Measurements from ENCODE around the gene BPI.
"Not testable (repeated sequence)": the region's sequence is repeated elsewhere in the genome, so short reads cannot be mapped to it uniquely, and the experiment has no call there.

BPI gene

DNA sequence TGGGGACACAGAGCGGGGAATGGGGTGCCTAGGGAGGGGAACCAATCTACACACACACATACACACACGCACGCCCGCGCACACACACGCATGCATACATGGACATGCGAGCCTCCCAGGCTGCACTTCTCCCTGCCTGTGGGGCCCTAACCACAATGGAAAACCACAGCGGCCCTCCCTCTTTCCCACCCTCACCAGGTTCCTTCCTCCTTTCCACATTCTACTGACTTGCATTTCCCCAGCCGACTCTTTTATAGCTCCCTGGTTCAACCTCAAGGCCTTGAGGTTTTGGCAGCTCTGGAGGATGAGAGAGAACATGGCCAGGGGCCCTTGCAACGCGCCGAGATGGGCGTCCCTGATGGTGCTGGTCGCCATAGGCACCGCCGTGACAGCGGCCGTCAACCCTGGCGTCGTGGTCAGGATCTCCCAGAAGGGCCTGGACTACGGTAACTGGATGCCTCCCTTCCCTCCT is at the start of gene BPI:
BPI (plus strand) TSS at position 249 of the 472 bp plus-strand sequence; CDS start at position 317, 68 bp downstream.
- DNase-seq (ENCODE audit: low read depth in 1 of 2, low spot score in 1 of 2), result no peak

DNA sequence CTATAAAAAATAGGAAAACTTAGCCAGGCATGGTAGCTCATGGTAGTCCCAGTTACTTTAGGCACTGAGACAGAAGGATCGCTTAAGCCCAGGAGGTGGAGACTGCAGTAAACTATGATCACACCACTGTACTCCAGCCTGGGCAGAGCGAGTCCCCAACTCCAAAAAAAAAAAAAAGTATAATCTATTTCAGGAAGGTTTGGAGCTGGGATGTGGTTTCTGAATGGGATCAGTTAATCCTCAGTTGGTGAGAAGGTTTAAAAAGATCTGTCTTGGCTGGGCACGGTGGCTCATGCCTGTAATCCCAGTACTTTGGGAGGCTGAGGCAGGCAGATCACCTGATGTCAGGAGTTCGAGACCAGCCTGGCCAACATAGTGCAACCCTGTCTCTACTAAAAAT is 49.3 kb upstream of the BPI start:
- not testable (repeated sequence) for DNase-seq (ENCODE audit: low read depth in 1 of 2, low spot score in 1 of 2)

DNA sequence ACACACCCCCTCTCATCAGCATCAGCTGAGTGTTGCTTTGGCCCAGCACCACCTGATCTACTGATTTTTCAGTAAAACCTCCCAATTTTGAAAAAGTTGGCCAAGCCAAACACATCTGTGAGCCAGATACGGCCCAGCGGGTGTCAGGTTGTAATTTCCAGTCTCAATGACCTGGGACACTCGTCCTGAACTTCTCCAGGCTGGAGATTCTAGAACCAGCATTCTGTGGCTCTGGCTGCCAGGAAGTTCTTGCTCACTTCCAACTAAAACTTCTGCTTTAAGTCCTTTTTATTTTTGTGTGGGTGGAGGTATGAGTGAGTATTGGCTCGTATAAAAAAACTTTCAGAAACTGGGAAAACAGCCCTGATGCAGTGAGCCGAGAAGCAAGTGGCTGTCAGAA is 48.6 kb upstream of the BPI start:
- DNase-seq (ENCODE audit: low read depth in 1 of 2, low spot score in 1 of 2), result no peak

DNA sequence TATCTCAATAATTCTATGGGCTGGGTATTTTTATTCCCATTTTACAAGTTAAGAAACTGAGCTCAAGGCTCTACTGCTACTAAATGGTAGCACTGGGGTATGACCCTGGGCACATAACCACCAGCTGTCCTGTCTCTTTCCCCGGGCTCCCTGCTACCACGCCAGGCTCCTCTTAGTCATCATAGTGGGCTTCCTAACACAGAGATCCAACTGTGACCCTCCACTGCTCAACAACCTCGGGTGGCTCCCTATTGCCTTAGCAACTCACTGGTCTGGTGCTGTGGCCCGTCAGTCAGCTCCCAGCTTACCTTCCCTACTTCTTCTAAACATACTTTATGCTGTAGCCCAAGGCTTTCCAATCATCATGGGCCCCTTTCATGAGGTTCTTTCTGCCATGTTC is 47.9 kb upstream of the BPI start:
- no peak for DNase-seq (ENCODE audit: low read depth in 1 of 2, low spot score in 1 of 2)

DNA sequence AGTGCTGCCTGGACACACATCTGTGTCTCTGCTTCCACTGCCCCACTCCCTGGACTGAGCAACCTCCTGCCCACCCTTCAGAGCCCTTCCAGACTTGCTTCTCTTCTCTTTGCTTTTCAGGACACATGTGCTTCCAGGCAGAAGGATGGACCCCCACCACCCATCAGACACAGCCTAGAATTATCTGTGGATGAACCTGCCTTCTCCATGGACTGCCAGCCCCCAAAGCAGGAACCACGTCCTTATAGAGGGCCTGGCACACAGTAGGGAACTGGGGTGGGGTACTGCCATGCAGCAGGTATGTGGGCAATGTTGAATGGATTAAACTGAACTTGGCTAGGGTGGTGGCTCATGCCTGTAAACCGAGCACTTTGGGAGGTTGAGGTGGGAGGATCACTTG is 47.0 kb upstream of the BPI start:
- DNase-seq (ENCODE audit: low read depth in 1 of 2, low spot score in 1 of 2), result no peak

DNA sequence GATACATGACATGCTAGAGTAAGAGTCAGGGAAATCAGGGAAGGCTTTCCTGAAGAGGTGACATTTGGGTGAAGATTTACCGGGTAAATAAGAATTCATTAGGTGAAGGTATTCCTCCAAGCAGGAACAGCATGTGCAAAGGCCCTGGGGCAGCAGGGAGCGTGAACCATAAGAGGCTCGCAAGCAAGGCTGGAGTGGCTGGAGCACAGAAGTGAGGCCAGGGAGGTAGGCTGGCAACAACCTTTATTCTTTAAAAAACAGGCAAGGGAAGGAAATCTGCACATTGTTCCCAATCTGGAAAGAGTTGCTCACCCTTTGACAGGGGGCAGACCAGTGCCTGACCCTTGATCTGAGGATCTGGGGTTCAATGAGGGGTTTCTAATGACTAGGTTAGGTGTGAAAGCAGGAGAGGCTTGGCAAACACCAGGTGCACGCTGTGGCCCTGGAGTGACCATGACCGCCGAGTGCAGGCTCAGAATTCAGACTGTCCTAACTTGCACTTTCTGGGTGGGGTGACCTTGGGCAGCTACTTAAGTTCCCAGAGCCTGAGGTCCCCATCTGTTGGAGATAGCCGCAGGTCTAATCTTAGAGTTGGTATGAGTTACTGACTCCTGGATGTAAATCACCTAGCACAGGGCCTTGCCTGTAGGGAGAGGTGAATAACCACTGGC is 45.3 kb upstream of the BPI start:
- DNase-seq (ENCODE audit: low read depth in 1 of 2, low spot score in 1 of 2), result no peak

DNA sequence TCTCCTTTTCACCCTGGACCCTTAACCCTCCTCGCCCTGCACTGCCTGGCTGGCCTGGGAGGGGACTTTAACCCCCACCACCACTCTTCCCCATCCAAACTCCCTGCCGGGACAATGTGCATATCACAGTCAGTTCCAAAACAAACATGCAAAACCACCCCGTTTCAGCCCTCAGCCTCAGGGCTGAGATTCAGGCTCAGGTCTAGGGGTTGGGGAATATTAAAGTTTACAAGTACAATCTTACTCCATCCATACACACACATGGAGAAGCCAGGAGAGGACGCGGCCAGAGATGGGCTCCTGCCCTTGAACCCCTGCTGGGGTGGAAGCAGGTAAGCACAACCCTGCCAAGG is 44.0 kb upstream of the BPI start:
- no peak for DNase-seq (ENCODE audit: low read depth in 1 of 2, low spot score in 1 of 2)

DNA sequence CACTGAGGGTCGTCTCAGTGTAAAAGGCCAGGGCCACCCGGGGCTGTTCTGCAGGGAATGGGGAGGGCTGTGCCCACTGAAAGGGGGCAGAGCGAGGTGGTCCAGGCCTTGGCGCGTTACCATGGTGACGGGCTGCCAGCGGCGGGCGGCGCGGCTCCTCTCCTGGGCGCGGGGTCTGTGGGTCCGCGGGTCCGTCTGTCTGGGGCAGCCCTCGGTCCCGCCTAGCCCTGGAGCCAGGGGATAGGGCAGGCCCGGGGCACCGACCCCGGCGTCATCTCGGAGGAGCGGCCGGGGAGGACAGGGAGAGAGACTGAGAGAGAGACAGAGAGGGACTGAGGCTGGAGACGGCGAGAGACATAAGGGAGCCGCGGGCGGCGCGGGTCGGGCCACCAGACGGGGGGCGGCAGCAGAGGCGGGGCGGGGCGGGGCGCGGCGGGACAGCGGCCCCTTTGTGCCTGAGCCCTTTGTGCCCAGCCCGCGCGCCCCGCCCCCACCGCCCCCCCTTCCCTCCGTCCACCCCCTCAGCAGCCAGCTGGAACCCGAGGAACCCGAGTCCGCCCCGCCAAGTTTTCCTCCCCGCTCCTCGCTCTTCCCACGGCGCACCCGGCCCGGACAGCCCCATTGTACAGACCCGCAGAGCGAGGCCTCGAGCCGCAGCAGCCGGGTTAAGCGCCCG is 43.4 kb upstream of the BPI start, which contains the start of gene KIAA1755:
KIAA1755 (minus strand) TSS at position 358 of the 676 bp plus-strand sequence; CDS start at position 123, 235 bp downstream.
- DNase-seq (ENCODE audit: low read depth in 1 of 2, low spot score in 1 of 2), result no peak

DNA sequence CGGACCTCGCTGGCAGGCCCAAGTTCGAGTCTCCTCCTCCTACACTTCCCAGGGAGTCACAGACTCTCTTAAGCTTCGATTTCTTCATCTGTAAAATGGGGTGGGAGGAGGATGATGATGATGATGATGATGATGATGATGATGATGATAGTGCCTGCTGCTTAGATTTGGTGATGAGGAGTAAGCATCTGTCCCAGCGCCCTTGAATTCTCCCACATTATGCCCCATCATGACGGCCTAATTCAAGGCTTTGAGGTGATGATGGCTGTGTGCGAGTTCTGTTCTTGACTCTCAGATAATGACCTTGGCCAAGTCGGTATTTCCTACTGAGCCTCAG is 42.9 kb upstream of the BPI start:
- DNase-seq (ENCODE audit: low read depth in 1 of 2, low spot score in 1 of 2), result no peak

DNA sequence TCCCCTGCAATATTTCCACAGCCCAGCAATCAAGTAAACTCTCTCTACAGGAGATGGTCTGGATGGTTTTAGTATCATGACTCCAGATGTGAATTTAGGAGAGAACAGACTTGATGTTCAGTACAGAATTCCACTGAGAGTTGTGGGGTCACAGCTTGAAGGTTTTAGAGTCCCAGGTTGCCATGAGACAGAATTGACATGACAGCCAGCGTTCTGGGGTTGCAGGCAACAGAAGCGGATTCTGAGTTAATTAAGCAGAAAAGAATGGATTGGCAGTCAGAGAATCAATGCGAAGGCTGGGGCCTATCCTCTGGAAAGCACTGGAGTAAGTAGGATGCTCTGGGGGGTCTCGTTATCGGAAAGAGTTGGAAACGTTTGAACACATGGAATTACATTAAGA is 41.0 kb upstream of the BPI start:
- no peak for DNase-seq (ENCODE audit: low read depth in 1 of 2, low spot score in 1 of 2)

DNA sequence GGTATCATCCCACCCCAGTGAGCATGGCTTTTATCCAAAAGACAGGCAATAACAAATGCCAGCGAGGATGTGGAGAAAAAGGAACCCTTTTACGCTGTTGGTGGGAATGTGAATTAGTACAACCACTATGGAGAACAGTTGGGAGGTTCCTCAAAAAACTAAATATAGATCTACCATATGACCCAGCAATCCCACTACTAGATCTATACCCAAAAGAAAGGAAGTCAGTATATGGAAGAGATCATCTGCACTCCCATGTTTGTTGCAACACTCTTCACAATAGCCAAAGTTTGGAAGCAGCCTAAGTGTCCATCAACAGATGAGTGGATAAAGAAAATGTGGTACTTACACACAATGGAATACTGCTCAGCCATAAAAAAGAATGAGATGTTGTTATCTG is 37.5 kb upstream of the BPI start:
- DNase-seq (ENCODE audit: low read depth in 1 of 2, low spot score in 1 of 2), result no peak

DNA sequence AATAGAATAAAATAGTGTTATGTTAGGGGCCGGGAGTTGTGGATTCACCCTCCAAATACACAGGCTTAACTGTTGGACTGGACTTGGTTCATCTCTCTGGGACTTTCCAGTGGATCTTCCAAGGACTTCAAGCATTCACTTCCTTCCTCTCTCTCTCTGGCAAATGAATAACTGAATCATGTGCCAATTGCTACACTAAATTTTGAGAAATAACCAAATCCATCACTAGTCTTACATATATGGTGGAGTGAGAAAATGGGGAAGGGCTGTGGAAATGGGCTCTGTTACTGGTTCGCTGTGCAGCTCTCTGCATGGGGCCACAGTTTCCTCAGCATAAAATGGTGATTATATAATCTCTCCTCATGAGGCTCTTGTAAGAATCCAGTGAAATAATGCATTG is 36.7 kb upstream of the BPI start:
- DNase-seq (ENCODE audit: low read depth in 1 of 2, low spot score in 1 of 2), result no peak

DNA sequence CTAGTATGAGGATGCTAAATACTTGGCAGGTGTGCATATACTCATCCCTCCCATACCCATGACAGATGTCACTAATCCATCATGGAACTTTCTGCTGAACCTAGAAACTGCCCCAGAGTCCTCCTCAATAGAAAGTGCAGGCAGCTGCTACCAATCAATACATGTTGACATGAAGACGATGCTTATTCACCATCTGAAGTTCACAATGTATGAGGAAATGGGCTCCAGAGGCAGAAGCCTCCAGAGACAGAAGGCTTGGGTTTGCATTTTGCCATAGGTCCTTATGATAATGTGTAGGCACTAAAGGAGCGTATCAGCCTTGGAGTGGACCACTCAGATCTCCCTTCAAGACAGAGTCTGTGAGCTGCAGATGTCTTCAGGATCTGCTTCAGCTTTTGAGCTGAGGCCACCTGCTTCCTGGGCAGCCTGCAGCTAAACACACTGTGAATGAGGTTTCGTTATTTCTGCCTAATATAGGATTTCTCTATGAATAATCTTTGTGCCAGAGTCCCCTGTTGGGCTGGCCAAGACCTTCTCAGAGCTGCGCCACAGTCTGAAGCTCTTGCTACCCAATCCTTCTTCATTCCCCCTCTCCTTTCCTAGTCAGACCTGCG is 35.9 kb upstream of the BPI start:
- no peak for DNase-seq (ENCODE audit: low read depth in 1 of 2, low spot score in 1 of 2)

DNA sequence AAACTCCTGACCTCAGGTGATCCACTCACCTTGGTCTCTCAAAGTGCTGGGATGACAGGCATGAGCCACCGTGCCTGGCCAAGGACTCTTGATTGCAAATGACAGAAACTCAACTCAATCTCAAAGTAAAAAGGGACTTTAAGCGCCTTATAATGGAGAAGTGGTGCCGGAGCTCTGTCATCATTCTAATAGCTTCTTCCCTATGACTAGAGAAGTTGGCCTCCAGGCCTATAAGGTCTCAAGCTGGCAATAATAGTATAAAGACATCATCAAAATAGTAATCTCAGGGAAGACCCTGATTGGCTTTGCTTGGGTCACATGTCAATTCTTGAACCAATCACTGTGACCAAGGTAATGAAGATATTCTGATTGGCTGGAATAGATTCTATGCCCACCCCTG is 34.9 kb upstream of the BPI start:
- no peak for DNase-seq (ENCODE audit: low read depth in 1 of 2, low spot score in 1 of 2)

DNA sequence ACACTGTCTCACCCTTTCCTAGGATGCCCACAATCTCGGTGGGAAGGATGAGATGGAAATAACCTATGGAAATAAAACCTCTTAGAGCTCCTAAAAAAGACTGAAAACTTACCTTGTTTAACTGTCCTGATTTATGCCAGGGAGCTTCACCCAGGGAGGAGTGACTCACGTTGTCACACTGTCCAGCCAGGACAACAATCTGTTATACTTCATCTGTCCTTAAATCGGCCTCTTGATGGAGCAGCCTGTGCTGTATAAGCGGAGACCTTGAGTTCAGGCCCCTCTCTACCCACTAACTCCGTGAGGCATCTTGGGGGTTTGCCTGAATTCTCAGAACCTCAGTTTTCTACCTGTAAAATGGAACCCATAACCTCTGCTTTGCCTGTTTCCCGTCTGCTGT is 34.2 kb upstream of the BPI start:
- no peak for DNase-seq (ENCODE audit: low read depth in 1 of 2, low spot score in 1 of 2)

DNA sequence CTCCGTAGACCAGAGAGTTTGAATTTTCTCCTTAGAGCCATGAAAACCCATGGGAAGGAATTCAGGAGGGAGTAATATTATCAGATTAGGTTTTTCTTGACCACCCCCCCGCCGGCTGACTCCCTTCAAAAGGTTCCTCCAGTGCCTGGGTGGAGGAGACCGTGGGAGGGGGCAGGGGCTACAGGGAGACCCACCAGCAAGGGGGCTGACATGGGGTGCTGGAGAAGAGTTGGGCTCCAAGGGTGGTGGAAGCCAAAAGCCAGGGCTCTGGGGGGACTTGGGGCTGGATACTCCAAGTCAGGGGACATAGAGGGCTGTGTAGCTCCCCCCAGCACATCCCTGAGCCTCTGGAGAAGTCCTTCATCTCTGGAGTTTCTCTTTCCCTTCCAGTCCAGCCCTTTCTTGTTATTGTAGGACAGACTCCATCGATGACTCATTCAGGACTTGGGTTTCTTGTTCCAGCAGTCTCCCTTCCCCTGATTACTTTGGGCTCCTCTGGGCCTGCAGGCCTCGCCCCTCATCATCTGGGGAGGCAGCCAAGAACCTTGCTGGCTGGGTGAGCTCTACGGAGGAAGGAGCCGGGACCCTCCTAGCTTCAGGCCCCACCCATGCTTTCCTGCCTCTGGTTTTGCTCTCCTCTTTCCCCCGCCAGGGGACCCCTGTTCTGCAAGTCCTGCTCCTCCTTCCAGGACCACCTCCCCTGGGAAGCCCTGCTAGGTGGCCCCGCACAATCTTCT is 32.9 kb upstream of the BPI start:
- no peak for DNase-seq (ENCODE audit: low read depth in 1 of 2, low spot score in 1 of 2)

DNA sequence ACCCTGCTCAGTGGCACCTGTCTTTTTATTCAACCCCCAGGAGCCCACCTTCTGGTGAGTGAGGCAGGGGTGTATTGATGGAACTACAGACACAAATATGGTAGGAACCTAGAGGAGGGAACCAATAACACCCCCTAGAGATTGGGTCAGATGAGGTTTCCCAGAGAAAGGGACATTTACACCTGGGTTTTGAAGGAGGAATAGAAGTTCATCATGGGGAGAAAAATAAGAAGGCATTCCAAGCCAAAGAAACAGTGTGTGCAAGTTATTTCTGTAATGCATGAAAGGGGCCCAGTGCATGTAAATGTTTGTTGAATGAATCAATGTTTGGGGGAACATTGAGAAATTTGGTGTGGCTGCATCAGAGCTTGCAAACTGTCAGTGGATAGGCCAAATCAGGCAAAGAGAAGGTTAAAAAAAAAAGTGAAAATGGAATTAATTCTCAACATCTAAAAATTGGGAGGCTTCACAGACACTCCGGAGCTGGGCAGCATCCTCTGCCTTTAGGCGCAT is 32.3 kb upstream of the BPI start:
- no peak for DNase-seq (ENCODE audit: low read depth in 1 of 2, low spot score in 1 of 2)

DNA sequence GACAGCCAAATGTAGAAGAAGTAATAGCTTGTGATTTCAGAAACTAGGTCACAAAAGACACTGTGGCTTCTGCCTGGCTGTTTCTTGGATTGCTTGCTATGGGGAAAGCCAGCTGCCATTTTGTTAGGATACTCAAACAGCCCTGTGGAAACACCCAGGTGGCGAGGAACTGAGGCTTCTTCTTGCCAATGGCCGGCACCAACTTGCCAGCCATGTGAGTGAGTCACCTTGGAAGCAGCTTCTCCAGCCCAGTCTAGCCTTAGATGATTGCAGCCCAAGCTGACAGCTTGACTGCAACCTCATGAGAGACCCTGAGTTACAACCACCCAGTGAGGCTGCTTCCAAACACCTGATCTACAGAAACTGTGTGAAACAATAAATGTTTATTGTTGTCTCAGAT is 31.6 kb upstream of the BPI start:
- no peak for DNase-seq (ENCODE audit: low read depth in 1 of 2, low spot score in 1 of 2)

DNA sequence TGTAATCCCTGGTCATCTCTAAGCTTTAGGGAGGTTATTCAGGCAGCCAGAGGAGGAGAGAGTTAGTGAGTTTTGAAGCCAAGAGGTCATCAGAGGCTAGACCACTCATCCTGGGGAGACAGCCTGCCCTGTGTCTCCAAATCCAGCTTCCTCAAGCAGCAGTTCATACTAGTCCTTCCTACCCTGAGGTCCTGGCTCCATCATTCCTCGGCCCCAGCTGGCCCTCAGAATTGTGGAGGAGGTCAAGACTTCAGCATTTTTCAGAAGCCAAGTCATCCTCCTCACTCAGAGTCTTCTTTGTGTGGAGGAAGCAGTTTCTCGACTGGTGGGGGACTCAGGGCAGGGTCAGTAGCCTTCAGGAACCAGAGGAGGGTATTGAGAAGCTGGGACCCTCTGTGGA is 31.0 kb upstream of the BPI start:
- no peak for DNase-seq (ENCODE audit: low read depth in 1 of 2, low spot score in 1 of 2)

DNA sequence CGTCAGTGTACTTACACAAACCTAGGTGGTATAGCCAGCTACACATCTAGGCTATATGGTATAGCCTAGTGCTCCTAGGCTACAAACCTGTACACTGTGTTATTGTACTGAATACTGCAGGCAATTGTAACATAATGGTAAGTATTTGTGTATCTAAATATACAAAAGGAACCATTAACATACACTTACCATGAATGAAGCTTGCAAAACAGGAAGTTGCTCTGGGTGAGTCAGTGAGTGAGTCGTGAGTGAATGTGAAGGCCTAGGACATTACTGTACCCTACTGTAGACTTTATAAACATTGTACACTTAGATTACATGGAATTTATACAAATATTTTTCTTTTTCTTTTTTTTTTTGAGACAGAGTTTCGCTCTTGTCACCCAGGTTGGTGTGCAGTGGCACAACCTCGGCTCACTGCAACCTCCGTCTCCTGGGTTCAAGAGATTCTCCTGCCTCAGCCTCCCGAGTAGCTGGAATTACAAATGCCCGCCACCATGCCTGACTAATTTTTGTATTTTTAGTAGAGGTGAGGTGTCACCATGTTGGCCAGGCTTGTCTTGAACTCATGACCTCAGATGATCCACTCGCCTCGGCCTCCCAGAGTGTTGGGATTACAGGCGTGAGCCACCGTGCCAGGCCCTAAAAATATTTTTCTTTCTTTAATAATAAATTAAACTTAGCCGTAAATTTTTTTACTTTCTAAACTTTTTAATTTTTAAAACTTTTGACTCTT is 28.0 kb upstream of the BPI start:
- no peak for DNase-seq (ENCODE audit: low read depth in 1 of 2, low spot score in 1 of 2)

DNA sequence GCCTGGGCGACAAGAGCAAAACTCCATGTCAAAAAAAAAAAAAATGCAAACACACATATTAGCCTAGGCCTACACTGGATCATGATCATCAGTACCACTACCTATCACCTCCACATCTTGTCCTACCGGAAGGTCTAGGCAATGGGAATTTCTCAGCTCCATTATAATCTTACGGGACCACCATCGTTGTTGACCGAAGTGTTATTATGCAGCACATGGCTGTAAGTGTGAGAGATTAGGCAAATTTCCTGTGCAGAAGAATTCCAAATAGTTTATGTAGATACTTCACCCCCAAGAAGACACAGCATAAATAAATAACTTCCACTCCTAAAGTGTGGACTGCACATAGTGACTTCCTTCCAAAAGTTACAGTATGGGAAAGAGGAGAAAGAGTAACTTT is 26.7 kb upstream of the BPI start:
- no peak for DNase-seq (ENCODE audit: low read depth in 1 of 2, low spot score in 1 of 2)
